Gastrocnemius medialis (tissue), 4 donors: Measurements from ENCODE around the gene ZC3H12C.

Experiments used
- POLR2A ChIP-seq, 2 donors: fragments of 450-650 bp; IDR thresholded peaks; one replicate each; pipeline ENCODE4 v1.6.1; 2017; ENCODE audit warnings: antibody characterized with exemption in 2 of 2, mild to moderate bottlenecking in 2 of 2, moderate library complexity in 2 of 2
- TF ChIP-seq, protein P1 (sequence below), 5 experiments: fragments of 450-650 bp in 3 of 5; fragments of 200-600 bp in 2 of 5; sonication (generic) in 2 of 5; IDR thresholded peaks in 4 of 5; conservative IDR thresholded peaks in 1 of 5; 1 replicate in 4 of 5; 2 replicates in 1 of 5; pipeline ENCODE4 v1.5.1; 2016 to 2019; ENCODE audit warnings: antibody characterized with exemption in 5 of 5, mild to moderate bottlenecking in 3 of 5, moderate library complexity in 3 of 5

DNA sequence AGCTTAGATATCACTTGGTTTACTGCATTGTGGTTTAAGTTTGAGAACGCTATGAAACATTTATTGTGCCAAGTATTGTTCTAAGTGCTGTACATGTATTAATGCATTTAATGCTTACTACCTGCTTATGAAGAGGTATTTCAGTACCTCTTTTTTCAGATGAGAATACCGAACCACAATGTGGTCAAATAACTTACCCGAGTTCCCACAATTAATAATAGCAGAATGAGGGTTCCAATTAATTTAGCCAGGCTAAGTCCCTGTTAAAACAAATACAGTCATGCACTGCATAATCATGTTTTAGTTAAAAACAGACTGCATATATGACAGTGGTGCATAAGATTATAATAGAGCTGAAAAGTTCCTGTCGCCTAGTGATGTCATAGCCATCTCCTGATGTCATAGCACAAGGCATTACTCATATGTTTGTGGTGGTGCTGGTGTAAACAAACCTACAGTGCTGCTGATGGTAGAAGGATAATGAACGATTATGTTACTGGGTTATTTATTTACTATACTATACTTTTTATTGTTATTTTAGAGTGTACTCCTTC lies 4.3 kb downstream of the ZC3H12C start:
- TF ChIP-seq, protein P1, sequence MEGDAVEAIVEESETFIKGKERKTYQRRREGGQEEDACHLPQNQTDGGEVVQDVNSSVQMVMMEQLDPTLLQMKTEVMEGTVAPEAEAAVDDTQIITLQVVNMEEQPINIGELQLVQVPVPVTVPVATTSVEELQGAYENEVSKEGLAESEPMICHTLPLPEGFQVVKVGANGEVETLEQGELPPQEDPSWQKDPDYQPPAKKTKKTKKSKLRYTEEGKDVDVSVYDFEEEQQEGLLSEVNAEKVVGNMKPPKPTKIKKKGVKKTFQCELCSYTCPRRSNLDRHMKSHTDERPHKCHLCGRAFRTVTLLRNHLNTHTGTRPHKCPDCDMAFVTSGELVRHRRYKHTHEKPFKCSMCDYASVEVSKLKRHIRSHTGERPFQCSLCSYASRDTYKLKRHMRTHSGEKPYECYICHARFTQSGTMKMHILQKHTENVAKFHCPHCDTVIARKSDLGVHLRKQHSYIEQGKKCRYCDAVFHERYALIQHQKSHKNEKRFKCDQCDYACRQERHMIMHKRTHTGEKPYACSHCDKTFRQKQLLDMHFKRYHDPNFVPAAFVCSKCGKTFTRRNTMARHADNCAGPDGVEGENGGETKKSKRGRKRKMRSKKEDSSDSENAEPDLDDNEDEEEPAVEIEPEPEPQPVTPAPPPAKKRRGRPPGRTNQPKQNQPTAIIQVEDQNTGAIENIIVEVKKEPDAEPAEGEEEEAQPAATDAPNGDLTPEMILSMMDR (IDR thresholded peaks at IDR 0.05 in 4 of 5, conservative IDR thresholded peaks at IDR 0.05 in 1 of 5): no peak
- no peak for TF ChIP-seq POLR2A (IDR thresholded peaks at IDR 0.05)
